GM19455 (cell line): ENCODE data around the gene CEP76.

Experiments used
- ATAC-seq: cut with Tn5 transposase; IDR thresholded peaks from one replicate; pipeline ENCODE4 v1.9.1; 2021; ENCODE audit not compliant: unreplicated experiment

CEP76 gene

DNA sequence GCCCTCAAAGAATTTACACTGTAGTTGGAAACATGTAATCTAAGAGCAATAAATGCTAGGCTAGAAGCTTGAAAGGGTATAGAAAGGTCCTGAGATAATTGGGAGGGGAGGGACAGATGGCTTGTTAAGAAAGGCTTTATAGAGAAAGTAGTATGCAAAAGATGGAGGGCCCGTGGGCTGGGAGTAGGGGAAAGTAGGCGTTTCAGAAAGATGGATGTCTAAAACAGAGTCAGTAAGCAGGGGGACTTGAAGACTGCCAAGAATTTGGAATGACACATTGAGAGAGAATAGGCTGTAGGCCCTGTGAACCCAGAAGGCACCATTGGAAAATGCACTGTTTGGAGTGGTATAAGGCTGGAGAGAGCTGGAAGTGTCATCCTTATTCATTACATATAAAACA is 1.1 kb upstream of the CEP76 start:
- no peak for ATAC-seq

- ATAC-seq = no peak
Measured at GRCh38 chr18:12703096-12703567, 609 bp upstream of the CEP76 start.

- no peak for ATAC-seq
Measured at GRCh38 chr18:12701161-12701560, 1.4 kb downstream of the CEP76 start.

DNA sequence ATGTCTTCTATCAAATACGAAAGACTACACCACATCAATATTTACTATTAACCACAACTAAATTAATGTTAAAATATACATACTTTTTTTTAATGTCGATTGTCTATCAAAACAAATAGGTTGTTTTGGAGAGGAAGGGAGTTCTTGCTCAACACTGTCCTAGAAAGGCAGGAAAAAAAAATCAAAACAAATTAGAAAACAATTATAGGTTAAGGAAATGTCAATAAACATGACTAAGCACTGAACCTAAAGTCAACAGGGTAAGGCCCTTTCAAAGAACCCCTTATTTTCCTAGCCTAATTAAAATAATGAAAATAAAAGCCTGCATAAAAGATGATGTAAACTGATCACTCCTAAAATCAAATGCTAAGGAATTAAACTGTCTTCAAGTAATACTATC is 2.8 kb downstream of the CEP76 start:
- ATAC-seq = no peak

DNA sequence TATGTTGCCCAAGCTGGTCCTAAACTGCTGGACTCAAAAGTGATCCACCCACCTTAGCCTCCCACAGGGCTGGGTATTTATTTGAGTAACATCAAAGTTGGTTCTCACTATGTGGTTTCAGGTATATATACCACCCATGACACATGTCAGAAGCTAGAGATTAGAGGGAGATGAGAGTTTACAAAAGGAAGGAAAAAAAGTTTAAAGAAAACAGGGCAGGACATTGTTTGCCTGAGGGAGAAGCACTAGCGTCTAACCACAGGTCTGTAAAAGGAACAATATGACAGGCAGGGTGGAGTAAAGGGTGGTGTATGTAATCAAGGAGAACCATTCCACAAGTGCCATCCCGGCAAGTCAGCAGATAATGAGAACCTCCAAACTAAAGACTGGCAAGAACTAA is 8.5 kb downstream of the CEP76 start:
- no peak for ATAC-seq

DNA sequence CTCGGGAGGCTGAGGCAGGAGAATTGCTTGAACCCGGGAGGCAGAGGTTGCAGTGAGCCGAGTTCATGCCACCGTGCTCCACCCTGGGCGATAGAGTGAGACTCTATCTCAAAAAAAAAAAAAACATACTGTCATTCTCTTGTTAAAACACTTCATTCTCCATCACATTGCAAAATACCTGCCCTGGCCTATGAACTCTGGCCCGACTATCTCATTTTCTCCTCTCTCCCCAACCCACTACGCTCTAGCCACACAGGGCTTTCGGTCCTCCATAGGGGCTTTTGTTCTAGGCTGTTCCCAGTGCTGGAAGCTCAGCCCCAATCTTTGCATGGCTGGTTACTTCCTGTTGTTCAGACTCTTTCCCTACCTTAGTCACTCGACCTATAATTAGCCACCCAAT is 10.3 kb downstream of the CEP76 start:
- no peak for ATAC-seq

DNA sequence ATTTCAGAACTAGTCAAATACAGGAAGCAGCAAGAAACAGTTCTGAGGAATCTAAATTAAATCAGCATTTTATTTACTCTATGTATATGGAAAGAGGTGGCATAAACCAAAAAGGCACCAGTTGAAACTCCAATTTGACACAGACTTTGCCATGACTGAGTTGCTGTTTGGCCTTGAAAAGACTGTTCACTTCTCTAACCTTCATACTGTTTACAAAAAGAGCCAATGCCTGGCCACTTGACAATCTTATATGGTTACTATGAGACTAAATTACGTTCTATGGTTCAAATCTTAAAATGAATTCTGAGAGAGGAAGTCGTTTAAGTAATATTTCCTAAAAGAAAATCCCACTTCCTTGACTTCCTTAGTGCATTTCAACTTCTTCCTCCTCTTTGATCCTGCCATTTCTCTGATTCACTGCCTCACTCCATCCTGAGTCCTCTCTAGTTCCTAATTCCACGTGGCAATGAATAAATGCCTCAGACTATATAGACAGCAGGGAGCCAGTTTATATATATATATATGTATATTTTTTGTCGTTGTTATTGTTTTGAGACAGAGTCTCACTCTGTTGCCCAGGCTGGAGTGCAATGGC is 13.2 kb downstream of the CEP76 start:
- ATAC-seq = no peak

GRCh38 chr18:12686100-12686499 is 16.4 kb downstream of the CEP76 start:
- no peak for ATAC-seq

- ATAC-seq = no peak
Measured at GRCh38 chr18:12679183-12679786, 23.2 kb downstream of the CEP76 start.

DNA sequence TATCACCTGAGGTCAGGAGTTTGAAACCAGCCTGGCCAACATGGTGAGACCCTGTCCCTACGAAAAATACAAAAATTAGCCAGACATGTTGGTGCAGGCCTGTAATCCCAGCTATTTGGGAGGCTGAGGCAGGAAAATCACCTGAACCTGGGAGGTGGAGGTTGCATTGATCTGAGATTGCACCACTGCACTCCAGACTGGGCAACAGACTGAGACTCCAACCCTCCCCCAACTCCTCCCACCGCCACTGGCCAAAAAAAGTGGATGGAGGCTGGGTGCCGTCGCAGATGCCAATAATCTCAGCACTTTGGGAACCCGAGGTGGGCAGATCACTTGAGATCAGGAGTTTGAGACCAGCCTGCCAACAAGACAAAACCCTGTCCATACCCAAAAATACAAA is 34.5 kb downstream of the CEP76 start:
- no peak for ATAC-seq

- ATAC-seq = no peak
Measured at GRCh38 chr18:12659904-12660605, 42.5 kb downstream of the CEP76 start.

DNA sequence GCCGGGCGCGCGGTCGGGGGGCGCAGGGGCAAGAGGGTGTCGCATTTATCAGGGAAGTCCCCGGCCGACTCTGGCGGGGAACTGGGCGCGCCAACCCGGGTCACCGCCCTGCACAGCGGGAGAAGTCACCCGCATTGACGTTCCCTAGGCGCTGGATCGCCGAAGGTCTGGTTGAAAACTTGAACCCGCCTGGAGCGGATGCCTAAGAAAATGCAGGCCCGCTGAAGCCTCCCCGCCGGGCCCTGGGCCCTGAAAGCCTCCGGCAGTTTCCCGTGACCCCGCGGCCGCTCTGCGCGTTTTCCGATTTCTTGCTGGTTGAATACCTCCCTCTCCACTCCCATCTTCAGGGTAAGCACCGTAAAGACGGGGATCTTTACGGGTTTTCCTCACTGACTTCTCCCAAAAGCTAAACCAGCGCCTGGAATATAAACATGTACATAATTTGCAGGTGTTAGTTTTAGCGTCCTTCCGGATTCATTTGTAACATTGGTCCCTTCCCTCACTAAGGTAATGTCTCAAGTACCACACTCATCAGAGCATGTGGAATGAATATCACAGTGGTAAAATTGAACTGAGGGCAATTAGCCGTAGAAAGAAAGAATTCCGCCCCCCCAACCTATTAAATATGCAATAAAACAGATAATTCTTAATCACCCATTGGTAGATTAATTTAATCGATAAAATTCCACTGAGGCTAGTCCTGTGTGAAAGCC is 43.9 kb downstream of the CEP76 start:
- peak; percentile 9 for ATAC-seq

- peak; percentile 70 for ATAC-seq
Measured at GRCh38 chr18:12657684-12658425, 44.7 kb downstream of the CEP76 start, which contains the start of gene SPIRE1. Gene SPIRE1 (minus strand): TSS chr18:12658107. CDS start chr18:12657866, 241 bp downstream.

DNA sequence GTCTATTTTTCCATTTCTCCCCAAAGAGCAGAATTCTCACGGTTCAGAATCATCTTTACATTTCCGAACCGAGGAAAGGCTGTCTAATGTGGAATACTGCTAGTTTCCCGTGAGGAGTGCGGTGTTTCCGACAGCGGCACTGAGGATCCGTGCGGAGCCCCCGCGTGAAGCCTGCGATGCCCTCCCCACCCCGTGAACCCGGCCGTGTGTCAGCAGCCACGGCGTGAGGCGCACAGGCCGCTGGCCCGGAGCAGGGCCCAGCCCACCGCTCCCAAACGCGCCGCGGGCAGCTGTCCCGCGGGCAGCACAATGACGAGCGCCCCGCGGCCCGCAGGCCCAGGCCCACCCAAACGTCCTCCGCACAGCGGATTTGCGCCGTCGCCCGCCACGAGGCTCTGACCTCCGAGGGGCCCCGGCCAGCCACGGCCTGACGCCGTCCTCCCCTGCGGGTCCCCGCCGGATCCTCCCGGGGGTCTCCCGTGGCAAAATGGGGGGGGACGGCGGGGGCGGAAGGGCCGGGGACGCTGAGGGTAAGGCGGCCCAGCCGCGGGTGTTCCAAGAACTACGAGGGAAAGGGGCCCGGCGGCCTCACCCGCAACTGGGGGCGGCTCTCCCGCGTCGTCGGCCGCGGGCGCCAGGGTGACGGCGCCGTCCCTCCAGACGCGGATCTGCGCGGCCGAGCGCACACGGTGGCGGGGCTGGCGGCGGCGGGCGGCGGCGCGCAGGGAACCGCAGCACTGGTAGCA is 45.4 kb downstream of the CEP76 start:
- ATAC-seq = peak; percentile 46

DNA sequence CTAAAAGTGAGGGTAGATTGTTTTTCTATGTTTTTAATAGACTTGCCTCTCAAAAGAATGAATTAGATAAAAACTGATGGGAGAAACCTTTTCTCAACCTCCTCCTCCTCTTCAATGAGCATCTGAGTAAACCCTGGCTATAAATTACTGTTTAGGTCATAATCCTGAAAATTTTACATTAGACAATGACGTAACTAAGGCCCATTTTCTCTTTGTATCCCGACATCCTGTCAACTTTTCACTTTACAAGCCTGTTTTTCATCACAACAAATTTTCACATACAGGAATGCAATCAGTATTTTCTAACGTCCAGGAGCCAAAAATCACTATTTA is 46.0 kb downstream of the CEP76 start:
- no peak for ATAC-seq

DNA sequence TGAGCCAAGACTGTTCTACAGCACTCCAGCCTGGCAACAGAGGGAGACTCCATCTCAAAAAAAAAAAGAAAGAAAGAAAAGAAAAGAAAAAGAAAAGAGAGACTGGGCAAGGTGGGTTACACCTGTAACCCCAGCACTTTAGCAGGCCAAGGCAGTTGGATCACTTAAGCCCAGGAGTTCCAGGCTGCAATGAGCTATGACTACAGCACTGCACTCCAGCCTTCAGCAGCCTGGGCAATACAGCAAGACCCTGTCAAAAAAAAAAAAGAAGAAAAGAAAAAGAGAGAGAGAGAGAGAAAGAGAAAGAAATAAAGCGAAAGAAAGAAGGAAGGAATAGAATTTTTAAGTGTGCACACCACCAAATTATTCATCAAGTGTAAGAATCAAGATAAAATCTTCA is 47.6 kb downstream of the CEP76 start:
- ATAC-seq = no peak

DNA sequence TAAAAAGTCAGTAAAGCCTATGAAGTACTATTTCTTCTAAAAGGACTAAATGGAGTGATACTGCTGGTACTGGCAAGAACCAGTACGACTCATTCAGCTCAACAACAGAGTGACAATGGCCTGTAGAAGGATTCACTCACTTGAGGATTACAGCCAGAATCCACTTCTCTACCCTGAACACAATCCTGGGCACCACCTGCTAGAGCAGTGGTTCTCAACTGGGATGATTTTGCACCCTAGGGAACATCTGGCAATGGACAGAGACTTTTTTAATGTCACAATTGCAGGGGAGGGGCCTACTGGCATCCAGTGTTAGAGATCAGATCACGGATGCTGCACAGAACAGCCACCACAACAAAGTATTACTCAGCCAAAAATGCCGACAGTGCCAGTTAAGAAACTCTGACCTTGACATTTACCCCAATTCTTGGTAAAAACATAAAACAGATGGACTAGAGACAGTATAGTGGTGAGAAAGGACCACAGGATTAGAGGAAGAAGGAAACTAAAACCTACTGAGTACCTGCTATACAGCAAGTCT is 49.6 kb downstream of the CEP76 start:
- no peak for ATAC-seq

- ATAC-seq = no peak
Measured at GRCh38 chr18:12651651-12652050, 50.9 kb downstream of the CEP76 start.

- ATAC-seq = no peak
Measured at GRCh38 chr18:12647773-12648172, 54.8 kb downstream of the CEP76 start.

DNA sequence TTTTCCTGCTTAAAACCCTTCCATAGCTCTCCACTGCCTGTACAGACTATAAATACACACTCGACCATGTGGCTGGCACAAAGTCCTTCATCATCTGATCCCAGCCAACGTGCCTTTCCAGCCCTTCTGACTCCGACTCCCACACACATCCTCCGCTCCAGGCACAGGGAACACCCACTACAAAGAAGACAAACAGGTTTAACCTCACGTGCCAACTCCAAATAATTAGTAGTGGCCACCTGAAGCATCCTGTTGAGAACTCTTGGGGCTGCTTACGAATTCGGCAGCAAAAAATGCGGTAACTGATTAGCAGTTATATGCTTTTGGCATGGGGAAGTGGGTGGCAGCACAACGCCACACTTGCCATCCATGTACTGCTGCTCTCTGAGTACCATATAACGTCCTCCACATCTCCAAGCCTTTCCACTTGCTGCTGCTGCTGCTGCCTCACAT is 56.7 kb downstream of the CEP76 start:
- no peak for ATAC-seq
